HUDEP-2 (cell line): Measurements from ENCODE around the gene LMAN2L.

Experiments used
- DNase-seq, 76 experiments: peaks; one replicate each; lab custom pipeline; 2025; ENCODE audit not compliant: unreplicated experiment in 76 of 76; lab: John Stamatoyannopoulos, UW

LMAN2L gene

GRCh38 chr2:96739633-96740428 lies at the start of gene LMAN2L:
Gene LMAN2L (minus strand): TSS chr2:96740064. CDS start chr2:96740040, 24 bp downstream.
- peak in 75 of 76 experiments; percentile 43 to 98 (median 94) for DNase-seq

- DNase-seq: no peak
Observed at GRCh38 chr2:96789245-96789617, 49.4 kb upstream of the LMAN2L start.

DNA sequence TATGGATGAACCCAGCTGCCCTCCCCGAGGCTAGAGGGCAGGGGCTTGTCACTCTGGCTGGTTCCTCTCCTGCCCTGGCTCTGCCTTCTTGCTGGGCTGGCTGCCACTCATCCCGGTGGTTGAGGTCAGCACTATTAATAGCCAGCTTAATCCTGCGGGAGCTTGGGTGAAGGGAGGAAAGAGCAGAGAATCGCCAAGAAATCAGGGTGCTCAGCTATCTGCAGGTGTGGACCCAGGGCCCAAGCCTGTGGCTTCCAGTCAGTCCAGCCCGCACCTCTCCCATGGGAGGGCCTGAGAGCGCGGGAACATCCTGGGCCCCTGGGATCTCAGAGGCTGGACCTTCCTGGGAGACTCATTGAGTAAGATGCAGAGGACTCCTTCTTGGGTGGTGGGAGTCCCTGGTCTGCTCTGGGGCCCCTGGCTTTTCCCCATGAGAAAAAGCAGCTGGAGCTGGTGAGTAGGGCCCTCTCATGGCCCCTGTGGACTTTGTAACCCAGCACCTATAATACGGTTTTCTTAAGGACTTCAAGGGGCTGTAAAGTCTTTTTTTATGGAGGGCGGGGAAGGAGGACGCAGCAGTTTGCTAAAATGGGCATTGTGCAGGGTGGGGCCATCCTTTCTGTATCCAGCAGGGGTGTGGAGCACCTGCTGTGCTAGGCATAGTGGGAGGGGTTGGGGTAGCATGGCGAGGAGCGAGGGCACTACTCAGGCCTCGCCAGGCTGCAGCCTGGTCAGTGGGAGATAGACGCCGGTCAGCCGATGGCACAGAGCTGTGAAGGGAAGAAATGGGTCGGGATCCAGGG lies 48.8 kb upstream of the LMAN2L start:
- no peak for DNase-seq

DNA sequence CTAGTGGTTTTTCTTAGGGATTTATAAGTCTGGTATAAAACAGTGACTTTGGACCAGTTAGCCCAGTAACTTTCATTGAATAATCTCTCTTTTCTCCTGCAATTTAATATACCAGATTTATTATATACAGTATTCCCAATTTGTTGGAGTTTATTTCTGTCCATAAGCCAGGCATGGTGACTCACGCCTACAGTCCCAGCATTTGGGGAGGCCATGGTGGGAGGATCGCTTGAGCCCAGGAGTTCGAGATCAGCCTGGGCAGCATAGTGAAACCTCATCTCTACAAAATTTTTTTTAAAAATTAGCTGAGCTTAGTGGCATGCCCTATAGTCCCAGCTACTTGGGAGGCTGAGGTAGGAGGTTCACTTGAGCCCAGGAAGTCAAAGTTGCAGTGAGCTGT lies 47.5 kb upstream of the LMAN2L start:
- DNase-seq: no peak

DNA sequence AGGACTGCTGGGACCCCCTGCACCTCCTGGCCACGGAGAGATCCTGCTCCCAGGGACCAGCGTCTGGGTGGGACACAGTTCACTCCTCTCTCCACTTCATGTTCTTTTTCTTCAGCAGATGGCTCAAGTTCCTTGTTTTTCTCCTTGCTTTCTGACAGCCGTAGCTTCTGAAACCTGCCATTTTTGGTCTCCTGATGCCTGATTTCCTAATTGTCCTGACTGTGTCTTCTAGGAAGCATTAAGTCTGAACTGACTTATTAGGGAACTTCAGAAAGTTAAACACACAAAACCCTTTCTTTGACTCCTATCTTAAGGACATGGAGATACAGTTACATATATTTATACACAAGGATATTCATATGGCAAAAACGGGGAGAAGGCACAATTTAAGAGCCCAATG lies 43.5 kb upstream of the LMAN2L start:
- DNase-seq: no peak

DNA sequence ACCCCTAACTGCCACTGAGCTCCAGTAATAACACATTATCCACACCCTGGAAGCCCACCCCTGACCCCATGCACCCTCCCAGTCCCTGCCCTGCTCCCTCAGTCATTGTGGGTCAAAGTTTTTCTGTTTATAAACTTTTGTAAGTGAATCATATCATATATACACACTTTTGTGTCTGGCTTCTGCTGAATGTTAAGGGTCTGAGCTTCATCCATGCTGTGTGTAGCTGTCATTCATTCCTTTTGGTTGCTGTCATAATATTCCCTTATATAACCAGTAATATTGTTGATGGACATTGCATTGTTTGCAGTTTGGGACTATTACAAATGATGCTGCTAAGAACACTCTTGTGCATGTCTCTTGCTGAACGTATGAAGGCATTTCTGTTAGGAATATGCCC lies 35.3 kb upstream of the LMAN2L start:
- no peak for DNase-seq

GRCh38 chr2:96773922-96774321 lies 34.1 kb upstream of the LMAN2L start:
- no peak for DNase-seq

GRCh38 chr2:96772903-96773671 lies 33.2 kb upstream of the LMAN2L start:
- DNase-seq: peak in 3 of 76 experiments; percentile 12 to 16 (median 14)

DNA sequence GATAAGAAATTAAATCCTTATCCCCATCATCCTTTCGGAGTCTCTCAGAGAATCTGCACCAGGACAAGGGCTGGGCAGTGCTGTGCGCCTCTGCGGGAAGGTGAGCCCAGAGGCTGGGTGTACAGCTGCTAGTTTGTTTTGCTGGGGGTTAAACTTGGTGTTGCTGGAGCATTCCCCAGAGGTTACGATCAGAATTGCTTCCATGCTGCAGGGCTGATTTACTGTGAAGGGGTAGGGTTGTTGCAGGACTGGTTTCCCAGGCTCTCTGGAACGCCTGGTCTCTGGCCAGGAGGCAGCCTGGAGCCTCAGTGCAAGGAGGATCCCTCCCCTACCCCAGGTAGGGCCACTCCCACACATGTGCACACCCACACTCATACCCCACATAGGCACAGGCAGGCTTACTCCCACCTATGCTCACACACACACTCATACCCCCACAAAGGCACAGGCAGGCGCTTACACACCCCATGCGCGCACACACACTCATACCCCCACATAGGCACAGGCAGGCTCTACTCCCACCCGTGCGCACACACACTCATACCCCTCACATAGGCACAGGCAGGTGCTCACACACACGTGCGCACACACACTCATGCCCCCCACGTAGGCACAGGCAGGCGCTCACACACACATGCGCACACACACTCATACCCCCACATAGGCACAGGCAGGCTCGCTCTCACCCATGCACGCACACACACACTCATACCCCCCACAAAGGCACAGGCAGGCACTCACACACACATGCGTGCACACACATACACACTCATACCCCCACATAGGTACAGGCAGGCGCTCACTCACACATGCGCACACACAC lies 32.1 kb upstream of the LMAN2L start:
- DNase-seq: no peak

- no peak for DNase-seq
Observed at GRCh38 chr2:96770442-96771202, 30.8 kb upstream of the LMAN2L start.

DNA sequence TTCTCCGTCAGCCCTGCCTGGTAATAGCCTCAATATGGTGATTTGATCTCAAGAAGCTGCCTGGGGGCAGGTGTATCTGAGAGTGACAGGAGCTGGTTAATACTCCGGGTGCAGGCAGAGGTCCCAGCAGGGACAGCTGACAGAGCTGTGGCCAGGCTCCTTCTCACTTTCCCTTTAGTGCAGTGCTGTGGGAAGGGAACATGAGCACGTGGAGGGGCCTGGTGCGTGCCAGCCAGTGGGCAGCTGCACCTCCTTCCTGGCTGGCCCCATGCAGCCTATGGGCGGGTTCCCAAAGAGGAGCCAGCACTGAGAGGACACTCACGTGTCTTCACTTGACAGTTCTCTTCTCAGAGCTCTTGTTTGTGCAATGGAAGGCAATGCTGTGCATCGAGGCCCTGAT lies 29.9 kb upstream of the LMAN2L start:
- peak in 1 of 76 experiments; percentile 5 for DNase-seq

- DNase-seq: no peak
Observed at GRCh38 chr2:96768083-96768561, 28.3 kb upstream of the LMAN2L start.

GRCh38 chr2:96767135-96767871 lies 27.4 kb upstream of the LMAN2L start:
- DNase-seq: no peak

- DNase-seq: peak in 1 of 76 experiments; percentile 7
Observed at GRCh38 chr2:96764253-96764637, 24.4 kb upstream of the LMAN2L start.

GRCh38 chr2:96763511-96764252 lies 23.8 kb upstream of the LMAN2L start:
- DNase-seq: peak in 2 of 76 experiments; percentile 9 to 16

DNA sequence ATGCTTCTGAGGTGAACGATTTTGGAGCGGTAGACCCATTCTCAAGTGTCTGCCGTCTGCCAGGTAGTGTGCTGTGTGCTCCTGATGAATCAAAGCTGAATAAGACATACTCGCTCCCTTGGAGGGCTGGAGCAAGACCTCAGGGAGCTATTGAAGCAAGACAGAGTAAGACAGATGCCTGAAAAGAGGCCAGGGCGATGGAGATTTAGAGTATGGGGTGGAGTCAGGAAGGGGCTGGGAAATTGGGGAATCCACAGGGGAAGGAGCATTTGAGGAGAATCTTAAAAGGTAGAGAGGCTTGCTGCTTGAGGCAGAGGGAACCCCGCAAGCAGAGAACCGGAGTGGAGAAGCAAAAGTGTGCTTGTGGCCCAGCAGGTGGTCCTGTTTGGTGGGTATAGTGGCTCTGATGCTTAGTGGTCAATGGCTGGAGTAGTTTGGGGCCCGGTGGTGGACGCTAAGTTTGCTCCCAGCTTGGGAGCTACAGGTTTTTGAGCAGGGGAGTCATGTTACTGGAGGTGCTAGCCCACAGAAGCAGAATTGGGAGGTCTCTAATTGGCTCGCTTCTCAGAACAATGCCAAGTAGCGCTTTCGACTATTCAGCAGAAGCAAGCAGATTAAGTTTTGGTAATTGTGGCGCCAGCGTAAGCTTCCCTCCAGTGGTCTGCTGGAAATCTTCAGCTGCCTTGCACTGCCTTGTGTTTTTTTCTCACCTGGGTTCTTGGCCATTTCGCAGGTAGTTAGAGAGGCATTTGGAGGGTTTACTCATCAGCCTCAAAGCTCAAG lies 22.9 kb upstream of the LMAN2L start:
- DNase-seq: peak in 1 of 76 experiments; percentile 9
